Measurements from ENCODE around the gene GRIK4. TPM values are rescaled to one million over a fixed set of nuclear protein-coding genes. Genes with fewer than 3 reads are reported as not detected.

The GRIK4 gene
- polyA plus RNA-seq, 1 donor from 2014 or later, result 3.4 TPM

- no peak overlapping the region for H3K4me3 ChIP-seq (ENCODE audit: low read length)
- no peak overlapping the region for H2AFZ ChIP-seq (ENCODE audit: low read depth, low read length)
- no peaks in the 10 kb centered on the region for H3K27me3 ChIP-seq (ENCODE audit: insufficient read depth, low read depth, low read length)
- no peak overlapping the region for H3K4me2 ChIP-seq (ENCODE audit: low read length)
- no peaks in the 10 kb centered on the region for H3K9me3 ChIP-seq (ENCODE audit: low read length)
- H3F3A ChIP-seq (ENCODE audit: insufficient read depth, low read length, poor library complexity, severe bottlenecking), result no peaks in the 10 kb centered on the region
- H3K79me2 ChIP-seq (replicated peaks; ENCODE audit: insufficient read depth, low read length), result no peaks in the 10 kb centered on the region
- no peak overlapping the region for H3K9ac ChIP-seq (ENCODE audit: low read length)
- no peaks in the 10 kb centered on the region for H3K9me2 ChIP-seq (ENCODE audit: insufficient read depth, low read length)
- H3K27ac ChIP-seq (ENCODE audit: low read length), result no peak overlapping the region
- no peak for TF ChIP-seq EP300 (conservative IDR thresholded peaks at IDR 0.05; ENCODE audit: poor library complexity, severe bottlenecking)
- no peaks in the 10 kb centered on the region for H3K36me3 ChIP-seq (ENCODE audit: insufficient read depth, low read length)
- no peaks in the 10 kb centered on the region for H4K20me1 ChIP-seq (ENCODE audit: insufficient read depth)
Measured at GRCh38 chr11:120995184-120995583, 483.6 kb downstream of the GRIK4 start.

DNA sequence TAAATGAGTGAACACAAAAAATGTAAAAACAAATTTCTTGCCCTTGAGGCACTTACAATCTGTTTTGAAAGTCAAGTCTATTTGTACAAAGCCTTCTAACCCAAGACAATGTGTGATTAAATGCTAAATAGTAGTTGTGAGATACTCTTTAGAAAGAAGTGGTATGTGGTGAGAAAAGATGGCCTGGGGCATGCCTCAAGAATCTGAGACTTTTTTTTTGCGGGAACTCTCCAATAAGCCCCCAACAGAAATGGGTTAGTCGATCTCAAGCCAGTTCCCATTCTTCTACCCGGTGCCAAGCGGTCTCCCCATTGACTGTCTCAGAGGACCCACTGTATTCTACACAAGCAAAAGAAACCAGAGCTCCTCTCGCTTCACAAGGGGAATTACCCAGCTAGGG lies 485.4 kb downstream of the GRIK4 start:
- no peak for TF ChIP-seq EZH2 (IDR thresholded peaks at IDR 0.05; ENCODE audit: borderline replicate concordance, insufficient read depth, low read length, poor library complexity, severe bottlenecking)
- TF ChIP-seq TAF1 (IDR thresholded peaks at IDR 0.05; ENCODE audit: low read depth), result no peak
- TF ChIP-seq SMC3 (conservative IDR thresholded peaks at IDR 0.05; ENCODE audit: poor library complexity), result no peak
- no peak for TF ChIP-seq MXI1 (conservative IDR thresholded peaks at IDR 0.05; ENCODE audit: poor library complexity, severe bottlenecking)
- TF ChIP-seq RAD21 (conservative IDR thresholded peaks at IDR 0.05), result no peak
- TF ChIP-seq EP300 (conservative IDR thresholded peaks at IDR 0.05; ENCODE audit: poor library complexity, severe bottlenecking), result no peak
- TF ChIP-seq POLR2AphosphoS5 (IDR thresholded peaks at IDR 0.05), result no peak
- no peak for TF ChIP-seq CTCF (IDR thresholded peaks at IDR 0.05; ENCODE audit: poor library complexity, severe bottlenecking)
- TF ChIP-seq, protein P1, sequence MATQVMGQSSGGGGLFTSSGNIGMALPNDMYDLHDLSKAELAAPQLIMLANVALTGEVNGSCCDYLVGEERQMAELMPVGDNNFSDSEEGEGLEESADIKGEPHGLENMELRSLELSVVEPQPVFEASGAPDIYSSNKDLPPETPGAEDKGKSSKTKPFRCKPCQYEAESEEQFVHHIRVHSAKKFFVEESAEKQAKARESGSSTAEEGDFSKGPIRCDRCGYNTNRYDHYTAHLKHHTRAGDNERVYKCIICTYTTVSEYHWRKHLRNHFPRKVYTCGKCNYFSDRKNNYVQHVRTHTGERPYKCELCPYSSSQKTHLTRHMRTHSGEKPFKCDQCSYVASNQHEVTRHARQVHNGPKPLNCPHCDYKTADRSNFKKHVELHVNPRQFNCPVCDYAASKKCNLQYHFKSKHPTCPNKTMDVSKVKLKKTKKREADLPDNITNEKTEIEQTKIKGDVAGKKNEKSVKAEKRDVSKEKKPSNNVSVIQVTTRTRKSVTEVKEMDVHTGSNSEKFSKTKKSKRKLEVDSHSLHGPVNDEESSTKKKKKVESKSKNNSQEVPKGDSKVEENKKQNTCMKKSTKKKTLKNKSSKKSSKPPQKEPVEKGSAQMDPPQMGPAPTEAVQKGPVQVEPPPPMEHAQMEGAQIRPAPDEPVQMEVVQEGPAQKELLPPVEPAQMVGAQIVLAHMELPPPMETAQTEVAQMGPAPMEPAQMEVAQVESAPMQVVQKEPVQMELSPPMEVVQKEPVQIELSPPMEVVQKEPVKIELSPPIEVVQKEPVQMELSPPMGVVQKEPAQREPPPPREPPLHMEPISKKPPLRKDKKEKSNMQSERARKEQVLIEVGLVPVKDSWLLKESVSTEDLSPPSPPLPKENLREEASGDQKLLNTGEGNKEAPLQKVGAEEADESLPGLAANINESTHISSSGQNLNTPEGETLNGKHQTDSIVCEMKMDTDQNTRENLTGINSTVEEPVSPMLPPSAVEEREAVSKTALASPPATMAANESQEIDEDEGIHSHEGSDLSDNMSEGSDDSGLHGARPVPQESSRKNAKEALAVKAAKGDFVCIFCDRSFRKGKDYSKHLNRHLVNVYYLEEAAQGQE (IDR thresholded peaks at IDR 0.05; ENCODE audit: borderline replicate concordance), result no peak

DNA sequence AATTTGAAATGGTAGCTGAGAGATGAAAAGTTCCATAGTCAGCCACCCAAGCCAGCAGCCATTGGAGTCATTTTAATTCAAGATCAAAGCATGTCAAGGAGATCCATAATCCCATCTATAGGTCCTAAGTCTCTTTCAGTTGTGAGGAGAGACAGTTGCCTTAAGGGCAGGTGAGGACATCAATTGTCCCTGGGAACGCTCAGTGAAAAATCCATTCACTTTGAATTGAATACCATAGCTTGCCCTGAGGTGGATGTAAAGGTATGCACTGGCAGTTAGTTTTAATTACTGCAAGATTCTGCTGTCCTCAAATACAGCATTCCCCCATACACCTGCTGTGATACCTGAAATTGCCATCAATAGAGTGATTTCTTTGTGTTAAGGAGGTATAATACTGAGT lies 487.0 kb downstream of the GRIK4 start:
- H3K27me3 ChIP-seq (ENCODE audit: insufficient read depth, low read depth, low read length), result no peaks in the 10 kb centered on the region
- TF ChIP-seq MXI1 (conservative IDR thresholded peaks at IDR 0.05; ENCODE audit: poor library complexity, severe bottlenecking) (no peak), RAD21 (conservative IDR thresholded peaks at IDR 0.05) (no peak), SMC3 (conservative IDR thresholded peaks at IDR 0.05; ENCODE audit: poor library complexity) (no peak), TAF1 (IDR thresholded peaks at IDR 0.05; ENCODE audit: low read depth) (no peak), POLR2AphosphoS5 (IDR thresholded peaks at IDR 0.05) (no peak), EP300 (conservative IDR thresholded peaks at IDR 0.05; ENCODE audit: poor library complexity, severe bottlenecking) (no peak), EZH2 (IDR thresholded peaks at IDR 0.05; ENCODE audit: borderline replicate concordance, insufficient read depth, low read length, poor library complexity, severe bottlenecking) (no peak), CTCF (IDR thresholded peaks at IDR 0.05; ENCODE audit: poor library complexity, severe bottlenecking) (no peak)
- TF ChIP-seq, protein P1 (IDR thresholded peaks at IDR 0.05; ENCODE audit: borderline replicate concordance), result no peak
- no peaks in the 10 kb centered on the region for H4K20me1 ChIP-seq (ENCODE audit: insufficient read depth)
- H3K79me2 ChIP-seq (replicated peaks; ENCODE audit: insufficient read depth, low read length), result no peaks in the 10 kb centered on the region
- H3K4me2 ChIP-seq (ENCODE audit: low read length), result no peak overlapping the region
- no peak overlapping the region for H3K4me3 ChIP-seq (ENCODE audit: low read length)
- no peak overlapping the region for H3K9ac ChIP-seq (ENCODE audit: low read length)
- no peak overlapping the region for H3K27ac ChIP-seq (ENCODE audit: low read length)
- no peaks in the 10 kb centered on the region for H3K9me2 ChIP-seq (ENCODE audit: insufficient read depth, low read length)
- H3K36me3 ChIP-seq (ENCODE audit: insufficient read depth, low read length), result no peaks in the 10 kb centered on the region
- H2AFZ ChIP-seq (ENCODE audit: low read depth, low read length), result no peak overlapping the region
- H3F3A ChIP-seq (ENCODE audit: insufficient read depth, low read length, poor library complexity, severe bottlenecking), result no peaks in the 10 kb centered on the region
- no peaks in the 10 kb centered on the region for H3K9me3 ChIP-seq (ENCODE audit: low read length)

More for the DNA sequence above, 485.4 kb downstream of the GRIK4 start:
- H3K36me3 ChIP-seq (ENCODE audit: insufficient read depth, low read length), result no peaks in the 10 kb centered on the region
- H3K9me3 ChIP-seq (ENCODE audit: low read length), result no peaks in the 10 kb centered on the region
- no peaks in the 10 kb centered on the region for H4K20me1 ChIP-seq (ENCODE audit: insufficient read depth)
- no peaks in the 10 kb centered on the region for H3K9me2 ChIP-seq (ENCODE audit: insufficient read depth, low read length)
- no peak overlapping the region for H3K4me2 ChIP-seq (ENCODE audit: low read length)
- no peak overlapping the region for H2AFZ ChIP-seq (ENCODE audit: low read depth, low read length)
- H3K27me3 ChIP-seq (ENCODE audit: insufficient read depth, low read depth, low read length), result no peaks in the 10 kb centered on the region
- no peak overlapping the region for H3K9ac ChIP-seq (ENCODE audit: low read length)
- H3K79me2 ChIP-seq (replicated peaks; ENCODE audit: insufficient read depth, low read length), result no peaks in the 10 kb centered on the region
- no peak overlapping the region for H3K4me3 ChIP-seq (ENCODE audit: low read length)
- H3K27ac ChIP-seq (ENCODE audit: low read length), result no peak overlapping the region
- H3F3A ChIP-seq (ENCODE audit: insufficient read depth, low read length, poor library complexity, severe bottlenecking), result no peaks in the 10 kb centered on the region

All from neural cell (in vitro differentiated cells).